K562 (cell line): ENCODE measurements around the gene ECD. TPM values are rescaled to one million over a fixed set of nuclear protein-coding genes. Genes with fewer than 3 reads are reported as not detected.

ENCODE experiments used
- ATAC-seq: fragments of 200-7000 bp; cut with Tn5 transposase; 3 replicates; pipeline ENCODE4 v1.9.1; 2020; ENCODE audit warnings: moderate library complexity
- BruUV-seq: library from RNA; stranded (reverse); fragments of 400-500 nt; replicated peaks from 2 replicates; lab custom pipeline; 2021; lab: Mats Ljungman, UMichigan
- CTCF ChIA-PET: fragments of 300-600 bp; formaldehyde crosslinking; extraction: SDS; loops from one replicate; lab custom pipeline; 2021; ENCODE audit warnings: low intra/inter-chr PET ratio; lab: Yijun Ruan, JAX
- POLR2A ChIA-PET: fragments of 300-600, 350-650 bp; sonication (Branson Sonifier 250); formaldehyde crosslinking; extraction: SDS; loops from one replicate; lab custom pipeline; 2021; ENCODE audit warnings: antibody characterized with exemption, inconsistent platforms; lab: Yijun Ruan, JAX
- DNase-seq, 4 experiments: peaks; one replicate each; pipeline versions ENCODE4 v3.0.0 to v3.0.0-alpha.2; 2011 to 2018; ENCODE audit warnings: low spot score in 3 of 4, mixed read lengths in 3 of 4; ENCODE audit errors: extremely low read depth in 1 of 4
- FAIRE-seq: peaks from 2 replicates; lab custom pipeline; 2011; peaks lifted over from hg19 to GRCh38; lab: Jason Lieb, UNC
- H2AFZ ChIP-seq: 2 replicates; pipeline ENCODE4 v1.6.0; 2011; ENCODE audit warnings: low read depth, low read length, control low read depth, inconsistent platforms
- H3K27ac ChIP-seq: fragments of 200-600 bp; 3 replicates; pipeline ENCODE4 v1.8.0; 2011; ENCODE audit warnings: low read depth, mild to moderate bottlenecking, control low read depth, inconsistent platforms, low read length, moderate library complexity, mixed read lengths; ENCODE audit errors: extremely low read depth
- H3K27me3 ChIP-seq, 2 experiments: fragments of 300-600 bp in 1 of 2; 2 replicates in 1 of 2; 3 replicates in 1 of 2; pipeline versions ENCODE4 v1.6.0 to v1.8.0; 2011; ENCODE audit warnings: inconsistent platforms in 2 of 2, low read length in 2 of 2, mild to moderate bottlenecking in 1 of 2, mixed read lengths in 1 of 2, moderate library complexity in 1 of 2; ENCODE audit not compliant: control insufficient read depth in 2 of 2, insufficient read depth in 2 of 2
- H3K36me3 ChIP-seq: fragments of 300-600 bp; 3 replicates; pipeline ENCODE4 v1.8.0; 2011; ENCODE audit warnings: mild to moderate bottlenecking, low read length, inconsistent platforms; ENCODE audit not compliant: control insufficient read depth, insufficient read depth
- H3K4me1 ChIP-seq, 2 experiments: fragments of 200-600 bp in 1 of 2; replicated peaks in 1 of 2; 2 replicates in 1 of 2; 3 replicates in 1 of 2; pipeline versions ENCODE4 v1.5.1 to v1.8.0; 2011; ENCODE audit warnings: inconsistent platforms in 2 of 2, low read length in 2 of 2, mild to moderate bottlenecking in 1 of 2, mixed read lengths in 1 of 2, moderate library complexity in 1 of 2; ENCODE audit not compliant: control insufficient read depth in 2 of 2, insufficient read depth in 2 of 2
- H3K4me2 ChIP-seq: 2 replicates; pipeline ENCODE4 v1.6.1; 2011; ENCODE audit warnings: low read length, control low read depth, inconsistent platforms, mixed read lengths; ENCODE audit not compliant: insufficient read depth
- H3K4me3 ChIP-seq: fragments of 200-600 bp; sonication (generic), shearing (Covaris generic); 2 replicates; pipeline ENCODE4 v1.5.1; 2016; ENCODE audit warnings: control low read depth, inconsistent platforms
- H3K79me2 ChIP-seq: fragments of 200-600 bp; 3 replicates; pipeline ENCODE4 v1.8.0; 2011; ENCODE audit warnings: low read length, inconsistent platforms; ENCODE audit not compliant: control insufficient read depth, insufficient read depth
- H3K9ac ChIP-seq, 2 experiments: 2 replicates each; pipeline versions ENCODE4 v1.6.0 to v1.6.1; 2011; ENCODE audit warnings: low read depth in 2 of 2, low read length in 2 of 2, control low read depth in 1 of 2, inconsistent platforms in 1 of 2, mild to moderate bottlenecking in 1 of 2, mixed read lengths in 1 of 2; ENCODE audit not compliant: insufficient read depth in 1 of 2
- H3K9me1 ChIP-seq: one replicate; pipeline ENCODE4 v1.6.0; 2011; ENCODE audit warnings: inconsistent platforms, mild to moderate bottlenecking, low read length, moderate library complexity; ENCODE audit not compliant: control insufficient read depth, insufficient read depth
- H3K9me3 ChIP-seq: replicated peaks from 2 replicates; pipeline ENCODE4 v1.5.1; 2011; ENCODE audit warnings: low read depth, low read length, inconsistent platforms; ENCODE audit not compliant: control insufficient read depth, insufficient read depth
- H4K20me1 ChIP-seq: replicated peaks from 2 replicates; pipeline ENCODE4 v1.6.1; 2011; ENCODE audit warnings: low read length, inconsistent platforms, mixed read lengths; ENCODE audit not compliant: control insufficient read depth, insufficient read depth
- ARNT ChIP-seq, 2 experiments: fragments of 450-650 bp; IDR thresholded peaks; 2 replicates each; pipeline ENCODE4 v1.6.1; 2016; ENCODE audit warnings: mild to moderate bottlenecking in 1 of 2
- CBX1 ChIP-seq: sonication (generic); IDR thresholded peaks from 2 replicates; pipeline ENCODE4 v1.6.1; 2016; ENCODE audit warnings: antibody characterized with exemption, low read depth, mild to moderate bottlenecking
- CBX3 ChIP-seq, 2 experiments: IDR thresholded peaks; 1 replicate in 1 of 2; 2 replicates in 1 of 2; pipeline ENCODE4 v1.6.1; 2012; ENCODE audit warnings: inconsistent platforms in 2 of 2, low read length in 2 of 2, borderline replicate concordance in 1 of 2, control low read depth in 1 of 2
- EP400 ChIP-seq: fragments of 450-650 bp; IDR thresholded peaks from 2 replicates; pipeline ENCODE4 v1.6.1; 2017; ENCODE audit warnings: antibody characterized with exemption, mild to moderate bottlenecking, moderate library complexity
- HNRNPL ChIP-seq: fragments of 200-400 bp; formaldehyde crosslinking; IDR thresholded peaks from 2 replicates; pipeline ENCODE4 v1.6.1; 2017; ENCODE audit warnings: low read depth, mild to moderate bottlenecking, low read length
- HNRNPUL1 ChIP-seq: fragments of 200-400 bp; formaldehyde crosslinking; IDR thresholded peaks from 2 replicates; pipeline ENCODE4 v1.6.1; 2017; ENCODE audit warnings: low read length
- MXI1 ChIP-seq: IDR thresholded peaks from 2 replicates; pipeline ENCODE4 v1.6.1; 2011; ENCODE audit warnings: low read depth, mild to moderate bottlenecking, improper control_type of control experiment, low read length
- NR3C1 ChIP-seq: sonication (generic); formaldehyde crosslinking; IDR thresholded peaks from 2 replicates; pipeline ENCODE4 v1.8.1; 2022; ENCODE audit warnings: missing genetic modification reagents
- OTX1 ChIP-seq: fragments of 450-650 bp; formaldehyde crosslinking; IDR thresholded peaks from 2 replicates; pipeline ENCODE4 v1.4.0; 2022; ENCODE audit warnings: mild to moderate bottlenecking
- RCOR1 ChIP-seq, 2 experiments: IDR thresholded peaks; 2 replicates each; pipeline ENCODE4 v1.6.1; 2012; ENCODE audit warnings: low read depth in 2 of 2, low read length in 2 of 2, borderline replicate concordance in 1 of 2, improper control_type of control experiment in 1 of 2
- RFX7 ChIP-seq: fragments of 250-450 bp; sonication (Bioruptor Pico); IDR thresholded peaks from 2 replicates; pipeline ENCODE4 v1.5.1; 2021; ENCODE audit warnings: mild to moderate bottlenecking
- SMAD2 ChIP-seq: fragments of 150-350 bp; IDR thresholded peaks from 2 replicates; pipeline ENCODE4 v1.6.1; 2014; ENCODE audit warnings: low read depth, mild to moderate bottlenecking, low read length
- TRIM28 ChIP-seq: fragments of 450-650 bp; IDR thresholded peaks from 2 replicates; pipeline ENCODE4 v1.6.1; 2017
- YBX1 ChIP-seq: fragments of 450-650 bp; IDR thresholded peaks from 2 replicates; pipeline ENCODE4 v1.7.1; 2016; ENCODE audit warnings: mild to moderate bottlenecking
- ZNF184 ChIP-seq: sonication (generic); formaldehyde crosslinking; IDR thresholded peaks from 2 replicates; pipeline ENCODE4 v1.5.0; 2020; ENCODE audit warnings: missing genetic modification reagents
- ZNF347 ChIP-seq: fragments of 450-650 bp; formaldehyde crosslinking; IDR thresholded peaks from 2 replicates; pipeline ENCODE4 v1.4.0; 2020; ENCODE audit warnings: low read depth, mild to moderate bottlenecking, moderate library complexity
- ZNF766 ChIP-seq: fragments of 200-800 bp; sonication (Bioruptor generic); conservative IDR thresholded peaks from 2 replicates; pipeline ENCODE4 v1.6.1; 2016; ENCODE audit warnings: missing genetic modification characterization, missing compliant biosample characterization
- ZNF77 ChIP-seq: fragments of 250-450 bp; sonication (Bioruptor Pico); IDR thresholded peaks from 2 replicates; pipeline ENCODE4 v1.5.0; 2020
- WGBS: fragments of 100-300 bp; shearing (Covaris generic); methylation state at CpG from one replicate; pipeline ENCODE4 v1.1.6; 2016; ENCODE audit warnings: low coverage, mixed read lengths; ENCODE audit not compliant: insufficient coverage; ENCODE audit errors: missing lambda C conversion rate; 5-methylcytosine and 5-hydroxymethylcytosine counted together
- in situ Hi-C: fragments of 300-500 bp; cut with MboI; formaldehyde crosslinking; loops from 4 replicates; pipeline ENCODE4 v1.15.0; 2018; ENCODE audit warnings: inconsistent platforms, mixed read lengths
- intact Hi-C: fragments of 100-400 bp; cut with micrococcal nuclease; formaldehyde crosslinking; loops from 2 replicates; pipeline ENCODE4 v1.14.2; 2022
- polyA plus RNA-seq, 8 experiments: library from polyadenylated mRNA; depleted of rRNA in 4 of 8; stranded (reverse) in 5 of 8; unstranded in 3 of 8; fragments of >200 nt; fragmentation: Nextera tagmentation in 2 of 8; fragmentation: Illumina TruSeq in 1 of 8; extraction: Ambion mirVana in 2 of 8; extraction: Trizol in 1 of 8; gene quantifications; 2 replicates each; pipeline versions ENCODE4 v1.2.1 to v1.2.3, GENCODE V29; 2011 to 2014; ENCODE audit warnings: inconsistent platforms in 1 of 8, missing spikeins in 1 of 8
- total RNA-seq, 7 experiments: library from RNA; depleted of rRNA in 6 of 7; stranded (reverse); fragments of >200 nt in 6 of 7; fragmentation: Illumina TruSeq in 2 of 7; extraction: Trizol in 2 of 7; gene quantifications; 2 replicates each; pipeline versions ENCODE4 v1.2.1 to v1.2.3, GENCODE V29; 2011 to 2021; ENCODE audit warnings: low replicate concordance in 1 of 7
- TF ChIP-seq, protein P1 (sequence below): sonication (generic); formaldehyde crosslinking; IDR thresholded peaks from 2 replicates; pipeline ENCODE4 v1.8.1; 2023; ENCODE audit warnings: mild to moderate bottlenecking, missing genetic modification reagents
- TF ChIP-seq, protein P2 (sequence below): fragments of 450-650 bp; IDR thresholded peaks from 2 replicates; pipeline ENCODE4 v1.6.1; 2017; ENCODE audit warnings: antibody characterized with exemption, mild to moderate bottlenecking

Gene ECD
- total and polyA plus RNA-seq, 9 of the 15 experiments (the other 6 are each of a cell fraction or from before 2014, with no cell fraction given), result 33.5 to 79.9 (median 53.2) TPM

DNA sequence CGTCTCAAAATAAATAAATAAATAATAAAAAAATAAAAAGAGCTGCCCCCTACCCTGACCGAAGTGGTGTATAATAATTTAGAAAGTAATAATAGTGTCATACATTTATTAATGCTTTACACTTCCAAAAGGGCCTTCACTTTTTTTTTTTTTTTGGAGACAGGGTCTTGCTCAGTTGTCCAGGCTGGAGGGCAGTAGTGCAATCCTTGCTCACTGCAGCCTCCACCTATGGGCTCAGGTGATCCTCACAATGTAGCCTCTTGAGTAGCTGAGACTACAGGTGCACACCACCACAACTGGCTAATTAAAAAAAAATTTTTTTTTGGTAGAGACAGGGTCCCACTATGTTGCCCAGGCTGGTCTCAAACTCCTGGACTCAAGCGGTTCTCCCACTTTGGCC is 1.5 kb upstream of the ECD start:
- H3K4me2 ChIP-seq, result no peak overlapping the region
- in situ Hi-C loops, result no loop called here
- no peak overlapping the region for H3K4me3 ChIP-seq
- ChIA-PET POLR2A (interaction anchor here (0.8 to 2.0 kb wide), 6 partner anchors 13 to 229 kb away, joined by 3 to 9 read pairs (median 4); partner anchors contain the start of gene P4HA1), CTCF (no interaction called here)
- peaks cover 3 to 4% of the 10 kb centered on the region in 2 experiments; a peak in 2 of 5 replicates for H3K4me1 ChIP-seq
- no peaks in the 10 kb centered on the region for H4K20me1 ChIP-seq
- no peak for FAIRE-seq
- peaks cover 9% of the 10 kb centered on the region; the same call in 1 of the 3 replicates for H3K36me3 ChIP-seq
- no peak overlapping the region for H3K27ac ChIP-seq
- H3K27me3 ChIP-seq, result no peaks in the 10 kb centered on the region
- H2AFZ ChIP-seq, result no peak overlapping the region
- 88% methylated on average over 3 of the region's 3 CpGs for WGBS
- peaks cover 43% of the 10 kb centered on the region for H3K79me2 ChIP-seq
- DNase-seq, result no peak
- ATAC-seq, result no peak
- intact Hi-C loops, result loop anchor here (2.0 to 5.0 kb wide), 4 partner anchors 48 to 83 kb away; partner anchors contain the start of genes MRPS16, NUDT13 and P4HA1
- H3K9me3 ChIP-seq, result no peaks in the 10 kb centered on the region
- no TSS peak for BruUV-seq
- H3K9me1 ChIP-seq, result no peaks in the 10 kb centered on the region
- no peak overlapping the region for H3K9ac ChIP-seq
- no peak for TF ChIP-seq CBX3 (IDR thresholded peaks at IDR 0.05; ENCODE audit: borderline replicate concordance in 1 of 2, low read length in 2 of 2)
- no peak for TF ChIP-seq MXI1
- TF ChIP-seq YBX1, result no peak
- no peak for TF ChIP-seq CBX1
- TF ChIP-seq ZNF347 (CRISPR knock-in tag), result no peak
- TF ChIP-seq RFX7 (CRISPR knock-in tag), result no peak
- TF ChIP-seq, protein P1, sequence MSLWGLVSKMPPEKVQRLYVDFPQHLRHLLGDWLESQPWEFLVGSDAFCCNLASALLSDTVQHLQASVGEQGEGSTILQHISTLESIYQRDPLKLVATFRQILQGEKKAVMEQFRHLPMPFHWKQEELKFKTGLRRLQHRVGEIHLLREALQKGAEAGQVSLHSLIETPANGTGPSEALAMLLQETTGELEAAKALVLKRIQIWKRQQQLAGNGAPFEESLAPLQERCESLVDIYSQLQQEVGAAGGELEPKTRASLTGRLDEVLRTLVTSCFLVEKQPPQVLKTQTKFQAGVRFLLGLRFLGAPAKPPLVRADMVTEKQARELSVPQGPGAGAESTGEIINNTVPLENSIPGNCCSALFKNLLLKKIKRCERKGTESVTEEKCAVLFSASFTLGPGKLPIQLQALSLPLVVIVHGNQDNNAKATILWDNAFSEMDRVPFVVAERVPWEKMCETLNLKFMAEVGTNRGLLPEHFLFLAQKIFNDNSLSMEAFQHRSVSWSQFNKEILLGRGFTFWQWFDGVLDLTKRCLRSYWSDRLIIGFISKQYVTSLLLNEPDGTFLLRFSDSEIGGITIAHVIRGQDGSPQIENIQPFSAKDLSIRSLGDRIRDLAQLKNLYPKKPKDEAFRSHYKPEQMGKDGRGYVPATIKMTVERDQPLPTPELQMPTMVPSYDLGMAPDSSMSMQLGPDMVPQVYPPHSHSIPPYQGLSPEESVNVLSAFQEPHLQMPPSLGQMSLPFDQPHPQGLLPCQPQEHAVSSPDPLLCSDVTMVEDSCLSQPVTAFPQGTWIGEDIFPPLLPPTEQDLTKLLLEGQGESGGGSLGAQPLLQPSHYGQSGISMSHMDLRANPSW (CRISPR knock-in tag), result no peak
- TF ChIP-seq ARNT (IDR thresholded peaks at IDR 0.05), result no peak
- TF ChIP-seq SMAD2, result no peak
- TF ChIP-seq TRIM28, result no peak
- TF ChIP-seq EP400, result no peak
- no peak for TF ChIP-seq HNRNPUL1
- TF ChIP-seq HNRNPL, result no peak
- TF ChIP-seq RCOR1 (IDR thresholded peaks at IDR 0.05; ENCODE audit: borderline replicate concordance in 1 of 2, low read depth in 2 of 2, low read length in 2 of 2), result 0 out of 4 replicates have a peak, but pooled peaks of 1 of the 2 experiments have one; percentile 7
- TF ChIP-seq ZNF766, result no peak
- no peak for TF ChIP-seq NR3C1
- TF ChIP-seq ZNF184 (CRISPR knock-in tag), result no peak
- no peak for TF ChIP-seq OTX1 (CRISPR knock-in tag)
- TF ChIP-seq, protein P2, sequence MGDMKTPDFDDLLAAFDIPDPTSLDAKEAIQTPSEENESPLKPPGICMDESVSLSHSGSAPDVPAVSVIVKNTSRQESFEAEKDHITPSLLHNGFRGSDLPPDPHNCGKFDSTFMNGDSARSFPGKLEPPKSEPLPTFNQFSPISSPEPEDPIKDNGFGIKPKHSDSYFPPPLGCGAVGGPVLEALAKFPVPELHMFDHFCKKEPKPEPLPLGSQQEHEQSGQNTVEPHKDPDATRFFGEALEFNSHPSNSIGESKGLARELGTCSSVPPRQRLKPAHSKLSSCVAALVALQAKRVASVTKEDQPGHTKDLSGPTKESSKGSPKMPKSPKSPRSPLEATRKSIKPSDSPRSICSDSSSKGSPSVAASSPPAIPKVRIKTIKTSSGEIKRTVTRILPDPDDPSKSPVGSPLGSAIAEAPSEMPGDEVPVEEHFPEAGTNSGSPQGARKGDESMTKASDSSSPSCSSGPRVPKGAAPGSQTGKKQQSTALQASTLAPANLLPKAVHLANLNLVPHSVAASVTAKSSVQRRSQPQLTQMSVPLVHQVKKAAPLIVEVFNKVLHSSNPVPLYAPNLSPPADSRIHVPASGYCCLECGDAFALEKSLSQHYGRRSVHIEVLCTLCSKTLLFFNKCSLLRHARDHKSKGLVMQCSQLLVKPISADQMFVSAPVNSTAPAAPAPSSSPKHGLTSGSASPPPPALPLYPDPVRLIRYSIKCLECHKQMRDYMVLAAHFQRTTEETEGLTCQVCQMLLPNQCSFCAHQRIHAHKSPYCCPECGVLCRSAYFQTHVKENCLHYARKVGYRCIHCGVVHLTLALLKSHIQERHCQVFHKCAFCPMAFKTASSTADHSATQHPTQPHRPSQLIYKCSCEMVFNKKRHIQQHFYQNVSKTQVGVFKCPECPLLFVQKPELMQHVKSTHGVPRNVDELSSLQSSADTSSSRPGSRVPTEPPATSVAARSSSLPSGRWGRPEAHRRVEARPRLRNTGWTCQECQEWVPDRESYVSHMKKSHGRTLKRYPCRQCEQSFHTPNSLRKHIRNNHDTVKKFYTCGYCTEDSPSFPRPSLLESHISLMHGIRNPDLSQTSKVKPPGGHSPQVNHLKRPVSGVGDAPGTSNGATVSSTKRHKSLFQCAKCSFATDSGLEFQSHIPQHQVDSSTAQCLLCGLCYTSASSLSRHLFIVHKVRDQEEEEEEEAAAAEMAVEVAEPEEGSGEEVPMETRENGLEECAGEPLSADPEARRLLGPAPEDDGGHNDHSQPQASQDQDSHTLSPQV, result no peak
- no peak for TF ChIP-seq ZNF77 (CRISPR knock-in tag)
